Breast epithelium (tissue), 3 donors: ENCODE results near the gene ZNF132.

Experiments
- CTCF ChIP-seq, 3 donors: fragments of 450-650 bp; IDR thresholded peaks; one replicate each; pipeline ENCODE4 v1.5.1; 2016 to 2017; ENCODE audit warnings: antibody characterized with exemption in 3 of 3, mild to moderate bottlenecking in 3 of 3, moderate library complexity in 3 of 3
- POLR2A ChIP-seq: fragments of 450-650 bp; IDR thresholded peaks from one replicate; pipeline ENCODE4 v1.6.1; 2016; ENCODE audit warnings: antibody characterized with exemption, mild to moderate bottlenecking, moderate library complexity
- POLR2AphosphoS5 ChIP-seq, 3 donors: sonication (generic); formaldehyde crosslinking; IDR thresholded peaks; one replicate each; pipeline ENCODE4 v1.6.1; 2017; ENCODE audit warnings: antibody characterized with exemption in 3 of 3

- TF ChIP-seq CTCF (IDR thresholded peaks at IDR 0.05): no peak
- TF ChIP-seq POLR2A: no peak
- no peak for TF ChIP-seq POLR2AphosphoS5 (IDR thresholded peaks at IDR 0.05)
These were observed 13.8 kb upstream of the ZNF132 start for GRCh38 chr19:58453743-58454142.
